NCI-H1436 treated with DMSO at 0.1 percent for 48 hours (cell line): Measurements from ENCODE around the gene C12orf57.

Experiments
- DNase-seq: peaks from one replicate; lab custom pipeline; 2025; lab: John Stamatoyannopoulos, UW

Gene C12orf57

DNA sequence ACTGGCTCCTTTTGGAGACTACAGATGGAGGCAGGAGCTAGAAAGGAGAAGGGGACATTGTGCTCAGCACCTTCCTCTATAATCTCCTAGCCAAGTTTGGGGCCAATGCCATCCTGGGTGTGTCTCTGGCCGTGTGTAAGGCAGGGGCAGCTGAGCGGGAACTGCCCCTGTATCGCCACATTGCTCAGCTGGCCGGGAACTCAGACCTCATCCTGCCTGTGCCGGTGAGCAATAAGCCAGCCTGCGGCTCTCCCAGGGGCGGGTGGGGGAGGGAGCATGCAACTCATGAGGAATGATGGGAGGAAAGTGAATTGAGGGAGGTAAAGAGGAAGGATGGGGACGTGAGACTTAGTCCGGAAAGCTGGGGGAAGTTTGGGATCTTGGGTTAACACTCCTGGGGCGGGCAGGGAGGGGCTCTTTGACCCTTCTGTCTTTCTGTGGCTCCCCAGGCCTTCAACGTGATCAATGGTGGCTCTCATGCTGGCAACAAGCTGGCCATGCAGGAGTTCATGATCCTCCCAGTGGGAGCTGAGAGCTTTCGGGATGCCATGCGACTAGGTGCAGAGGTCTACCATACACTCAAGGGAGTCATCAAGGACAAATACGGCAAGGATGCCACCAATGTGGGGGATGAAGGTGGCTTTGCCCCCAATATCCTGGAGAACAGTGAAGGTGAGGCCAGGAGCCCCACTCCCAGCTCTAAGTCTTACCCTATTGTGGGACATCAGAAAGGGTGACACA, 26.2 kb upstream of the C12orf57 start:
- DNase-seq, result no peak

- no peak for DNase-seq
These were observed 24.2 kb upstream of the C12orf57 start for GRCh38 chr12:6919588-6919987.

GRCh38 chr12:6921539-6921938, 22.3 kb upstream of the C12orf57 start:
- DNase-seq, result no peak

DNA sequence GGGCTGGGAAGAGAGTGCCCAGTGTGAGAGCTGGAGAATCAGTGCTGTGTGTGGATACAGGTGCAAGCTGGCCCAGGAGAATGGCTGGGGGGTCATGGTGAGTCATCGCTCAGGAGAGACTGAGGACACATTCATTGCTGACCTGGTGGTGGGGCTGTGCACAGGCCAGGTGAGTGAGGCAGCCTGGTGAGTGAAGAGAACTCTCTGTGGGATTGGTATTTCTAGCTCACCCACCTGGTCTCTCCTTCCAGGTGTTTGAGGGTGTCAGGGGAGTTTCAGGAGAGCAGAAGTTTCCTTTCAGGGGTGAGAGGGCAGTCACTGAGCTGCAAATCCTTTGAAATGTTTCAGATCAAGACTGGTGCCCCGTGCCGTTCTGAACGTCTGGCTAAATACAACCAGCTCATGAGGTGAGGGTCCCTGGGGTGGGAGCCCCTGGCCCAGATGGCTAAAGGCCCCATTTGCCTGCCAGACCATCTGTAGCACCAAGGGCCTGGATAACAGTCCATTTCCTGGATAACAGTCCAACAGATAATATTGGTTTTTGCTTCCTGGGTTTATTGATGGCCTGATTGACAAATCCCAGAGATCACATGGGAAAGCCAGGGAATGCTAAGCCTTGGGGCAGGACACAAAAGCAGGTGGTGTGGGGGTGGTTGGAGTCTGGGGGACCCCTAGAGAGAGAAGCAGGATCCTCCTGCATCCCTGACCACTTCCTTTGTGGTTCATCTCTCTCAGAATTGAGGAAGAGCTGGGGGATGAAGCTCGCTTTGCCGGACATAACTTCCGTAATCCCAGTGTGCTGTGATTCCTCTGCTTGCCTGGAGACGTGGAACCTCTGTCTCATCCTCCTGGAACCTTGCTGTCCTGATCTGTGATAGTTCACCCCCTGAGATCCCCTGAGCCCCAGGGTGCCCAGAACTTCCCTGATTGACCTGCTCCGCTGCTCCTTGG, 21.6 kb upstream of the C12orf57 start:
- DNase-seq, result no peak

GRCh38 chr12:6923003-6923732, 20.7 kb upstream of the C12orf57 start:
- DNase-seq, result no peak

GRCh38 chr12:6923851-6924250, 20.0 kb upstream of the C12orf57 start:
- DNase-seq, result no peak

DNA sequence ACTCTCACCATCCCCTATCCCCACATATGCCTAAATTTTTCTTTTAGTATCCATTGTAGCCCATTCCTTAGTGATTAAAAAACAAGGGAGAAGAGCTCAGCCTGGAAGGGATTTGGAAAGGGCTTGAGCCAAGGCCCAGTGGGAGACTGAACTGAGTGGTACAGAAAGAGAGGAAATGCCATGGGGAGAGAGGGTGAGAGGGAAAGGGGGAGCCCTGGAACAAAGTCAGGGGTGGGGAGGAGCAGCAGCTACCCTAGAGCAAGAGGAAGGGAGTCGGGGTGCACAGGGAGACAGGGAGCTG, 18.6 kb upstream of the C12orf57 start:
- DNase-seq, result no peak

DNA sequence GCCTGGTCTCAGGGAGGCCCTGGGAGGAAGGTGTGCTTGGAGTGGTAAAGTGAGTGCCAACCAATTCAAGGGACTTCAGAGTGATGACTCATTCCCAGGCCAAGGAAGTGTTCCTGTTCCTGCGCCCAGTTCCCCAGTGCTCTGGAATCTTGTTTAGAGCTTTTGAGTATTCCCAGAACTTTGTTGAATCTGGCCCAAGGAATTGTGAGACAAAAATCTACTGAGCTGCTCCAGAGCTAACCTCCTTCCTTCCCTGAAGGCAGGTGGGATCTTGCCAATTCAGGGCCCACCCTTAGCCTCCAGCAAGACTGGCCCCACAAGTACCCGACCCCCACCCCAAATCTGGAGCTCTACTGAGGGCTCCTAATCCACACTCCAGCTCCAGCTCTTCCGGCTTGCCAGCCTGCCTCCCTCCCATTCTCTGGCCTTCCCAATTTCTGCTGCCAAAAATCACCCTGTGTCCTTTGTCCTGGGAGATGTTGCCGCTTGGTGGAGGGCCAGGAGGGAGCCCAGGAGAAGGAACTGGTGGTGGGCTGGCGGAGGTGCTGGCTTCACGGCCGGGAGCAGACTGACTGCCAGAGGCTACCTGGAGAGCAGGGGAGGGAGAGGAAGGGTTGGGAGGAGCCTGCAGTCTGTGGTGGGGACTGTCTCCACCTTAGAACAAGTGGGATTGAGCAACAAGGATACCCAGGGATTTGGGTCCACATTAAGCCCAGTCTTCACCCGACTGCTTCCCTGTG, 18.1 kb upstream of the C12orf57 start:
- DNase-seq, result no peak

DNA sequence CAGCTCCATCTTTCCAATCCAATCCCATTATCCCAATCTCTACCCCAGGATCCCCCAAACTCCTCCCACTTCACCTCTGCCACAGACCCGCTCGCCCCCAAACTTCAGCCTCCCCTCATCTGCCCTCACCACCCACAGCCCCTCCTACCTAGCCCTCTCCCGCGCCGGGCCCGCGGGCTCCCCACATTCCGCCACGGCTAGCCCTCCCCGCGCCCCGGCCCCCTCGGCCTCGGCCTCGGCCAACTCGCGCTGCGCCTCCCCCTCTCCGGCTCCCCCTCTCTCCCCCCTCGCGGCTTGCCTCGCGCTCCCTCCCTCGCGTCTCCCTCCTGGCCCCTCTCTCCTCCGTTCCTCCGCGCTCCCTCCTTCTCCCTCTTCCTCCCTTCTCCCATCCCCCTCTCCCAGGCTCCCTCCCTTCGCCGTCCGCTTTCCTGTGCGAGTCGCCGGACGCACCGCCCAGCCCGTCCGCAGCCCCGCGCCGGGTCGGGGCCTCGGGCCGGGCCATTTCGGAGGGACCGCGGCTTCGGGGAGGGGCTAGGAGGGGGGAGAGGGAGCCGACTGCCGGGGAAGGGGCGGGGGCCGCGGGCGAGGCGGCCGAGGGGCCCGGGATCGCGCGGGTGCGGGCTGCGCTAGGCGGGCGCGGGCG, 16.3 kb upstream of the C12orf57 start, which contains the start of gene ATN1:
Gene ATN1, plus strand, starts transcription at position 581 of the 643 bp plus-strand sequence. CDS start 6,043 bp downstream, outside the sequence.
- no peak for DNase-seq

- no peak for DNase-seq
These were observed 15.7 kb upstream of the C12orf57 start for GRCh38 chr12:6928022-6928702.

- no peak for DNase-seq
These were observed 15.0 kb upstream of the C12orf57 start for GRCh38 chr12:6928703-6929407.

GRCh38 chr12:6929466-6930452, 14.1 kb upstream of the C12orf57 start:
- DNase-seq, result no peak

DNA sequence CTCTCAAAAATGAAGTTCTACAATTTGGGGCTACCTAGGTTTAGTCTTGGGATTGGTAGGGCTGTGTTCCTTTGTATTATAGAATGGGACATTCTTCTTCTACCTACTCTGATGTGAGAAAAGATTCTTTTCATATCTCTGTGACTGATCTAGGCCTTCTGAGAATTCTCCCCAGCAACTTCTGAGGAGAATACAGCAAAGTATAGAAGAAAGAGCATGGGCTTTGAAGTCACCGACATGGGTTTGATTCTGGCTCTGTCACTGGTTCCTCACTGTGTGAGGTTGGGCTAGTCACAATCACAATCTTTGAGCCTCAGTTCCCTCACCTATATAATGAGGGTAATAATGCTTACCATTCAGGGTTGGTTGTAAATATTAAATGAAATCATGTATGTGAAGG, 11.1 kb upstream of the C12orf57 start:
- DNase-seq, result no peak

DNA sequence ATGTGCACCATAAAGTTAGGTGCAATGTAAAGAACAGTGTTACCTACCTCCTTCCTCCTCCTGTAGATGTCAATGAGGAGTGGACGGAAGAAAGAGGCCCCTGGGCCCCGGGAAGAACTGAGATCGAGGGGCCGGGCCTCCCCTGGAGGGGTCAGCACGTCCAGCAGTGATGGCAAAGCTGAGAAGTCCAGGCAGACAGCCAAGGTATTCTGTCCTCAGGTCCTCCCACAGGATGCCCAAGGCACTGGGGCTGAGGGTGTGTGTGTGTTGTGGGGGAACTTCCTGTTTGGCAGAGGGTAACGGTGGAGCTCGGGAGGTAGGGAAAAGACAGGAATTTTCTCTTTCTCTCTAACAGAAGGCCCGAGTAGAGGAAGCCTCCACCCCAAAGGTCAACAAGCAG, 9.7 kb upstream of the C12orf57 start:
- DNase-seq, result no peak

GRCh38 chr12:6935371-6936193, 8.2 kb upstream of the C12orf57 start:
- no peak for DNase-seq

GRCh38 chr12:6936194-6936635, 7.6 kb upstream of the C12orf57 start:
- no peak for DNase-seq

- DNase-seq, result peak; percentile 52
These were observed 7.0 kb upstream of the C12orf57 start for GRCh38 chr12:6936636-6937480.
